ENCODE measurements around the gene SLF1. TPM values are rescaled to one million over a fixed set of nuclear protein-coding genes. Genes with fewer than 3 reads are reported as not detected.

The SLF1 gene
- total and polyA plus RNA-seq, 9 of the 15 experiments (the other 6 are each of a cell fraction or from before 2014, with no cell fraction given), result 9.8 to 31.1 (median 16.3) TPM

- Histone ChIP-seq H4K20me1 (replicated peaks; ENCODE audit: control insufficient read depth, insufficient read depth, low read length) (no peaks in the 10 kb centered on the region), H3K9ac (ENCODE audit: insufficient read depth in 1 of 2, low read depth in 2 of 2, low read length in 2 of 2) (no peak overlapping the region), H3K9me1 (ENCODE audit: control insufficient read depth, insufficient read depth, low read length) (no peaks in the 10 kb centered on the region), H3K4me2 (ENCODE audit: insufficient read depth, low read length) (no peak overlapping the region), H3K27ac (ENCODE audit: extremely low read depth, low read depth, low read length) (no peak overlapping the region), H3K9me3 (replicated peaks; ENCODE audit: control insufficient read depth, insufficient read depth, low read depth, low read length) (no peaks in the 10 kb centered on the region), H3K27me3 (ENCODE audit: control insufficient read depth in 2 of 2, insufficient read depth in 2 of 2, low read length in 2 of 2) (no peaks in the 10 kb centered on the region), H3K4me1 (replicated peaks in 1 of 2; ENCODE audit: control insufficient read depth in 2 of 2, insufficient read depth in 2 of 2, low read length in 2 of 2) (no peaks in the 10 kb centered on the region), H2AFZ (ENCODE audit: low read depth, low read length) (no peak overlapping the region), H3K4me3 (no peak overlapping the region), H3K36me3 (ENCODE audit: control insufficient read depth, insufficient read depth, low read length) (no peaks in the 10 kb centered on the region), H3K79me2 (ENCODE audit: control insufficient read depth, insufficient read depth, low read length) (no peaks in the 10 kb centered on the region)
- intact Hi-C loops (cut with micrococcal nuclease) (no loop called here), in situ Hi-C loops (cut with MboI) (loop anchor here (25.0 kb wide), 1 partner anchor 1138 kb away; the partner anchor contains the start of genes NR2F1 and NR2F1-AS1)
- FAIRE-seq, result no peak
- ChIA-PET CTCF (ENCODE audit: low intra/inter-chr PET ratio) (no interaction called here), POLR2A (no interaction called here)
- no peak for ATAC-seq
- WGBS (ENCODE audit: insufficient coverage, low coverage, missing lambda C conversion rate), result 0% methylated on average over 1 of the region's 1 CpG
- DNase-seq (ENCODE audit: extremely low read depth in 1 of 4, low spot score in 3 of 4), result no peak
- BruUV-seq (replicated peaks), result no TSS peak
- TF ChIP-seq ZNF507 (tag; conservative IDR thresholded peaks at IDR 0.05) (no peak), HEY1 (CRISPR knock-in tag; IDR thresholded peaks at IDR 0.05; ENCODE audit: borderline replicate concordance) (no peak), ZNF277 (CRISPR knock-in tag; IDR thresholded peaks at IDR 0.05; ENCODE audit: borderline replicate concordance) (no peak), BCL6 (CRISPR knock-in tag; IDR thresholded peaks at IDR 0.05) (no peak), SRF (CRISPR knock-in tag; IDR thresholded peaks at IDR 0.05) (no peak), TCF15 (CRISPR knock-in tag; IDR thresholded peaks at IDR 0.05) (no peak), KDM2B (CRISPR knock-in tag; IDR thresholded peaks at IDR 0.05) (no peak), DEAF1 (CRISPR knock-in tag; IDR thresholded peaks at IDR 0.05) (no peak), HDAC3 (IDR thresholded peaks at IDR 0.05; ENCODE audit: borderline replicate concordance, partially characterized antibody) (no peak), SMARCA4 (IDR thresholded peaks at IDR 0.05) (no peak)
Observed at GRCh38 chr5:94725142-94725541, 106.7 kb downstream of the SLF1 start.

All from K562 (cell line).